Measurements from ENCODE around the gene MISP3. TPM values are rescaled to one million over a fixed set of nuclear protein-coding genes. Genes with fewer than 3 reads are reported as not detected.

Gene MISP3
- total RNA-seq, 1 experiment from 2014 or later, result 3.2 TPM

DNA sequence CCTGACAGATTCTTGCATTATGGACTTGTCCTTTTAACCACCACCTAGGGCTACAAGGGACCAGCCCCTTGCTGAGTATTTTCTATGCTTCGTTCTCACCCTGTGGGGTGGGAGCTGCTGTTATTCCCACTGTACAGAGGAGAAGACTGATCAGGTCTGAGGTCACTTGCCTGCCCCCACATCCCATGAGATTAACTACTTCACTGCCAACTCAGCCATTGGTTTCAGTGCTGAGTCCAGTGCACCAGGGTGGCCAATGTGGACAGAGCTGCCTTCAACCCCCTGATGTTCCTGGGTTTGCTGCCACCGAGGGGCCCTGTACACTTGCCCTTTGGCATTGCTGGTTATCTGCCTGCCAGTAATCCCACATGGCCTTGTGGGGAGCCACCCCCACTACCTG, 38.1 kb downstream of the MISP3 start (continued):
- TF ChIP-seq FOXP1 (CRISPR knock-in tag; IDR thresholded peaks at IDR 0.05; ENCODE audit: borderline replicate concordance), result no peak
- TF ChIP-seq, protein P1, sequence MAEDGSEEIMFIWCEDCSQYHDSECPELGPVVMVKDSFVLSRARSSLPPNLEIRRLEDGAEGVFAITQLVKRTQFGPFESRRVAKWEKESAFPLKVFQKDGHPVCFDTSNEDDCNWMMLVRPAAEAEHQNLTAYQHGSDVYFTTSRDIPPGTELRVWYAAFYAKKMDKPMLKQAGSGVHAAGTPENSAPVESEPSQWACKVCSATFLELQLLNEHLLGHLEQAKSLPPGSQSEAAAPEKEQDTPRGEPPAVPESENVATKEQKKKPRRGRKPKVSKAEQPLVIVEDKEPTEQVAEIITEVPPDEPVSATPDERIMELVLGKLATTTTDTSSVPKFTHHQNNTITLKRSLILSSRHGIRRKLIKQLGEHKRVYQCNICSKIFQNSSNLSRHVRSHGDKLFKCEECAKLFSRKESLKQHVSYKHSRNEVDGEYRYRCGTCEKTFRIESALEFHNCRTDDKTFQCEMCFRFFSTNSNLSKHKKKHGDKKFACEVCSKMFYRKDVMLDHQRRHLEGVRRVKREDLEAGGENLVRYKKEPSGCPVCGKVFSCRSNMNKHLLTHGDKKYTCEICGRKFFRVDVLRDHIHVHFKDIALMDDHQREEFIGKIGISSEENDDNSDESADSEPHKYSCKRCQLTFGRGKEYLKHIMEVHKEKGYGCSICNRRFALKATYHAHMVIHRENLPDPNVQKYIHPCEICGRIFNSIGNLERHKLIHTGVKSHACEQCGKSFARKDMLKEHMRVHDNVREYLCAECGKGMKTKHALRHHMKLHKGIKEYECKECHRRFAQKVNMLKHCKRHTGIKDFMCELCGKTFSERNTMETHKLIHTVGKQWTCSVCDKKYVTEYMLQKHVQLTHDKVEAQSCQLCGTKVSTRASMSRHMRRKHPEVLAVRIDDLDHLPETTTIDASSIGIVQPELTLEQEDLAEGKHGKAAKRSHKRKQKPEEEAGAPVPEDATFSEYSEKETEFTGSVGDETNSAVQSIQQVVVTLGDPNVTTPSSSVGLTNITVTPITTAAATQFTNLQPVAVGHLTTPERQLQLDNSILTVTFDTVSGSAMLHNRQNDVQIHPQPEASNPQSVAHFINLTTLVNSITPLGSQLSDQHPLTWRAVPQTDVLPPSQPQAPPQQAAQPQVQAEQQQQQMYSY (CRISPR knock-in tag; IDR thresholded peaks at IDR 0.05), result no peak

DNA sequence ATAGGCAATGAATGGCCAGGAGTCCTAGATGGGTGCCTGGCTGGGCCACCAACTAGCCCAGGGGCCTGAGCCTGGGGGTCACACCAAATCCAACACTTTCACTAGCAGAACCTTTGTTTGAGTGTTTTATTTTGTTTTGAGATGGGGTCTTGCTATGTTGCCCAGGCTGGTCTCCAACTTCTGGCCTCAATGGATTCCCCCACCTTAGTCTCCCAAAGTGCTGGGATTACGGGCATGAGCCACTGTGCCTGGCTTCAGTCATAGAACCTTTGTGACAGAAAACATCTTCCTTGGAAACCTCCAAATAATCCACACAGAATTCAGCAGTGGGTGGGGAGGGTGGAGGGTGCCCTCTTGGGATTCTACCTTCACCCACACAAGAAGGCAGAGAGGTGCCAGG, 38.9 kb downstream of the MISP3 start:
- ChIA-PET POLR2A (interaction anchor here (0.6 to 1.0 kb wide), 2 partner anchors 25 to 226 kb away, joined by 3 to 4 read pairs; no protein-coding TSS in a partner anchor), CTCF (interaction anchor here (0.6 to 4.1 kb wide), 8 partner anchors 8 to 302 kb away, joined by 3 to 21 read pairs (median 3); partner anchors contain the start of genes ASF1B and C19orf67)
- Mint-ChIP-seq H3K27ac (no peak overlapping the region), H3K4me1 (peaks cover 28% of the 10 kb centered on the region), H3K4me3 (no peak overlapping the region), H3K36me3 (no peaks in the 10 kb centered on the region), H3K27me3 (ENCODE audit: low read depth) (0 out of 2 replicates have a peak, but pooled peaks cover 5% of the 10 kb centered on the region), H3K9me3 (no peaks in the 10 kb centered on the region)
- ATAC-seq, result no peak
- DNase-seq (ENCODE audit: low spot score), result no peak
- TF ChIP-seq ZNF416 (CRISPR knock-in tag; IDR thresholded peaks at IDR 0.05) (no peak), ZNF121 (CRISPR knock-in tag; IDR thresholded peaks at IDR 0.05) (peak; percentile 88; the same call in 1 of the 2 replicates)

DNA sequence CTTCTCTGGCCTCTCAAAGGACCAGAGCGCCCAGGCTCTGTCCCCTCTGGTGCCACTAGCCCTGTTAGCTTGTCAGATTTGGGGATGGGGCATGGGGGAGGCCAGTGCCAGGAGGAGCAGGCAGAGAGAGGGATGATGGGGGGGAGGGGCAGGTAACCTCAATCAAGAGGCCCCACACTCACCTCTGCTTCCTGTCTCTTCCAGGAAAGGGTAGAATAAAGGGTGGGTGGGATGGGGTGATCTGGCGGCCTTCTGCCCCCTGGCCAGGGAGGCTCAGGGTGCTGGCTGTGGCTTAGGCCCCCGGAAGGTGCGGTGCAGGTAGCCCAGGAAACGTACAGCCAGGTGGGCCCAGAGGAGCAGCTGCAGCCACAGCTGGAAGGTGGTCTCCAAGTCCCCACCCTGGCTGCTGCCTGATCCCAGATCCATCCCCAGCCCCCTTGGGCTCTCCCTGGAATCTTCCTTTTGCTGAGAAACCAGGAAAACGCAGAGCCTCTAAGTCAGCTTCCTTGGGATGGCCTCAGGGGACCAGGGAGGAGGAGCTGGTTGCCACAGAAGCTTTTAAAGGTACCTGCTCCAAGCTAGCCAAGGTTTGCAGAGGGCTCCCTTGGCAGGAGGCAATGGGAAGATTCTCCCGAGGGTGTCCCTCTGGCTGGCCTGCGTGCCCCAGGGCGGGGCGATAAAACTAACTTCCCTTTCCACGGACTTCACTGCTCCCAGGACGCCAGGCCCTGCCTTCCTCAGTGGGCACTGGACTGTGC, 39.6 kb downstream of the MISP3 start:
- Mint-ChIP-seq H3K4me3 (no peak overlapping the region; the same call in 1 of the 2 replicates), H3K4me1 (peaks cover 32% of the 10 kb centered on the region), H3K36me3 (no peaks in the 10 kb centered on the region), H3K27me3 (ENCODE audit: low read depth) (0 out of 2 replicates have a peak, but pooled peaks cover 7% of the 10 kb centered on the region), H3K9me3 (no peaks in the 10 kb centered on the region), H3K27ac (no peak overlapping the region)
- DNase-seq (ENCODE audit: low spot score) (no peak), ATAC-seq (no peak)
- ChIA-PET CTCF (interaction anchor here (0.6 to 4.1 kb wide), 12 partner anchors 9 to 368 kb away, joined by 3 to 21 read pairs (median 3); partner anchors contain the start of genes ASF1B and C19orf67), POLR2A (interaction anchor here (0.6 to 1.0 kb wide), 2 partner anchors 25 to 225 kb away, joined by 3 to 4 read pairs; no protein-coding TSS in a partner anchor)
- TF ChIP-seq SMAD4 (CRISPR knock-in tag; IDR thresholded peaks at IDR 0.05), result no peak

DNA sequence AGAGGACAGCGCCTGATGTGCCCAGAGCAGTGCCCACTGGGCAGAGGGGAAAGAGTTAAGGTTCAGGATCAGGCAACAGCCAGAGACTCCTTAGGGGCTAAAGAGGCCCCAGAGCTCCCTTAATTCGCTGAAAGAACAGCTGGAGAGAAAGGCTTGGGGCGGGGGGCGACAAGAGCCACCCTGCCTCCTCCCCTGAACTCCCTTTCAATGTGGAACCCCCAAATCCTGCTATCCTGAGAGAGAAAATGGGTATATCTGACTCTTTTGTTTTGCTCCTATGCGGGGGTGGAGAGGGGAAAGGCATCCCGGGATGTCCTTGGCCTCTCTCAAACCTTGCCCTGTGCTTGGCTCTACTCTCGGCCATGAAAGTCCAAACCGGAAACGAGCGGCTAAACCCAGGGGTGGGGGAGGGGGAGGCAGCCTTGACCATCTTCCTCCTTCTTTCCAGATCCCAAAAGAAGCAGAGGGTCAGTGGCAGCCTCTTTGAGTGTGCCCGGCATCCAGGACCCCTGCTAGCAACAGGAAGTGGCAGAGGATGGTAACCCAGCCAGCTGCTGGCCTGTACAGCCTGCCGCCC, 40.3 kb downstream of the MISP3 start:
- H3K27ac Mint-ChIP-seq, result no peak overlapping the region
- no peak overlapping the region; the same call in 1 of the 2 replicates for H3K4me3 Mint-ChIP-seq
- ATAC-seq, result no peak
- H3K9me3 Mint-ChIP-seq, result no peaks in the 10 kb centered on the region
- DNase-seq (ENCODE audit: low spot score), result no peak
- CTCF ChIA-PET, result interaction anchor here (0.7 to 4.1 kb wide), 9 partner anchors 11 to 319 kb away, joined by 3 to 21 read pairs (median 3); partner anchors contain the start of genes ASF1B and C19orf67
- TF ChIP-seq, protein P2, sequence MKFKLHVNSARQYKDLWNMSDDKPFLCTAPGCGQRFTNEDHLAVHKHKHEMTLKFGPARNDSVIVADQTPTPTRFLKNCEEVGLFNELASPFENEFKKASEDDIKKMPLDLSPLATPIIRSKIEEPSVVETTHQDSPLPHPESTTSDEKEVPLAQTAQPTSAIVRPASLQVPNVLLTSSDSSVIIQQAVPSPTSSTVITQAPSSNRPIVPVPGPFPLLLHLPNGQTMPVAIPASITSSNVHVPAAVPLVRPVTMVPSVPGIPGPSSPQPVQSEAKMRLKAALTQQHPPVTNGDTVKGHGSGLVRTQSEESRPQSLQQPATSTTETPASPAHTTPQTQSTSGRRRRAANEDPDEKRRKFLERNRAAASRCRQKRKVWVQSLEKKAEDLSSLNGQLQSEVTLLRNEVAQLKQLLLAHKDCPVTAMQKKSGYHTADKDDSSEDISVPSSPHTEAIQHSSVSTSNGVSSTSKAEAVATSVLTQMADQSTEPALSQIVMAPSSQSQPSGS (CRISPR knock-in tag; IDR thresholded peaks at IDR 0.05; ENCODE audit: borderline replicate concordance, low read depth), result no peak
- TF ChIP-seq GTF2I (CRISPR knock-in tag; conservative IDR thresholded peaks at IDR 0.05) (no peak), NFYB (CRISPR knock-in tag; conservative IDR thresholded peaks at IDR 0.05; ENCODE audit: low read depth) (no peak)
- TF ChIP-seq, protein P3, sequence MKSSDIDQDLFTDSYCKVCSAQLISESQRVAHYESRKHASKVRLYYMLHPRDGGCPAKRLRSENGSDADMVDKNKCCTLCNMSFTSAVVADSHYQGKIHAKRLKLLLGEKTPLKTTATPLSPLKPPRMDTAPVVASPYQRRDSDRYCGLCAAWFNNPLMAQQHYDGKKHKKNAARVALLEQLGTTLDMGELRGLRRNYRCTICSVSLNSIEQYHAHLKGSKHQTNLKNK (CRISPR knock-in tag; IDR thresholded peaks at IDR 0.05), result no peak
- H3K27me3 Mint-ChIP-seq (ENCODE audit: low read depth), result 0 out of 2 replicates have a peak, but pooled peaks cover 7% of the 10 kb centered on the region
- POLR2A ChIA-PET, result no interaction called here
- H3K36me3 Mint-ChIP-seq, result no peaks in the 10 kb centered on the region
- peaks cover 32% of the 10 kb centered on the region for H3K4me1 Mint-ChIP-seq
